A549 (cell line): ENCODE measurements around the gene UNC13A. TPM values are rescaled to one million over a fixed set of nuclear protein-coding genes. Genes with fewer than 3 reads are reported as not detected.

Experiments used
- ATAC-seq, 2 experiments: fragments of 200-7000 bp in 1 of 2; fragments of >200 bp in 1 of 2; cut with Nextera tagmentation in 1 of 2; cut with Tn5 transposase in 1 of 2; 3 replicates each; pipeline versions ENCODE4 v1.8.0 to v1.9.1; 2018 to 2020; ENCODE audit warnings: mild to moderate bottlenecking in 1 of 2, moderate library complexity in 1 of 2
- CTCF ChIA-PET: fragments of 300-600 bp; sonication (Branson Sonifier 250); formaldehyde crosslinking; extraction: SDS; loops from one replicate; lab custom pipeline; 2021; ENCODE audit warnings: antibody characterized with exemption, inconsistent platforms; lab: Yijun Ruan, JAX
- POLR2A ChIA-PET: fragments of 350-600 bp; formaldehyde crosslinking; extraction: SDS; loops from one replicate; lab custom pipeline; 2021; ENCODE audit warnings: antibody characterized with exemption, inconsistent platforms; lab: Yijun Ruan, JAX
- DNase-seq, 2 experiments: peaks; one replicate each; pipeline versions ENCODE4 v3.0.0 to v3.0.0-alpha.2; 2011 to 2016; ENCODE audit warnings: low read depth in 1 of 2, low spot score in 1 of 2
- FAIRE-seq: peaks from 2 replicates; lab custom pipeline; 2011; peaks lifted over from hg19 to GRCh38; lab: Jason Lieb, UNC
- H3K27ac ChIP-seq, 2 experiments: fragments of >200 bp; sonication (Bioruptor Twin); formaldehyde crosslinking; 3 replicates each; pipeline ENCODE4 v1.5.1; 2016 to 2017
- H3K4me1 ChIP-seq: fragments of >200 bp; sonication (Bioruptor Twin); formaldehyde crosslinking; 3 replicates; pipeline ENCODE4 v1.6.1; 2016
- H3K4me2 ChIP-seq: fragments of >200 bp; sonication (Bioruptor Twin); formaldehyde crosslinking; 3 replicates; pipeline ENCODE4 v1.6.1; 2016
- H3K4me3 ChIP-seq: fragments of >200 bp; sonication (Bioruptor Twin); formaldehyde crosslinking; 3 replicates; pipeline ENCODE4 v1.5.1; 2016
- H3K9me3 ChIP-seq: fragments of >200 bp; sonication (Bioruptor Twin); formaldehyde crosslinking; 3 replicates; pipeline ENCODE4 v1.6.1; 2016
- CEBPB ChIP-seq, 2 experiments: fragments of >200 bp in 1 of 2; sonication (Bioruptor Twin) in 1 of 2; formaldehyde crosslinking in 1 of 2; IDR thresholded peaks; 2 replicates each; pipeline ENCODE4 v1.6.1; 2012 to 2016
- CHD2 ChIP-seq: fragments of 150-350 bp; IDR thresholded peaks from 2 replicates; pipeline ENCODE4 v1.6.1; 2014; ENCODE audit warnings: low read length; ENCODE audit not compliant: partially characterized antibody
- CHD4 ChIP-seq: fragments of 200-600 bp; sonication (generic); IDR thresholded peaks from 2 replicates; pipeline ENCODE4 v1.6.1; 2016; ENCODE audit warnings: antibody characterized with exemption, mild to moderate bottlenecking, borderline replicate concordance
- E2F6 ChIP-seq: IDR thresholded peaks from 2 replicates; pipeline ENCODE4 v1.6.1; 2012; ENCODE audit warnings: low read depth, borderline replicate concordance
- FOSL2 ChIP-seq, 2 experiments: fragments of 450-650 bp in 1 of 2; fragments of >200 bp in 1 of 2; sonication (Bioruptor Twin) in 1 of 2; formaldehyde crosslinking; IDR thresholded peaks; 2 replicates each; pipeline versions ENCODE4 v1.5.0 to v1.6.1; 2016 to 2020; ENCODE audit warnings: mild to moderate bottlenecking in 1 of 2, moderate library complexity in 1 of 2
- HMGXB4 ChIP-seq: fragments of 250-450 bp; sonication (Bioruptor Pico); IDR thresholded peaks from 2 replicates; pipeline ENCODE4 v1.5.0; 2021; ENCODE audit warnings: mild to moderate bottlenecking, moderate library complexity, borderline replicate concordance
- HOXB5 ChIP-seq: fragments of 250-450 bp; sonication (Bioruptor Pico); IDR thresholded peaks from 2 replicates; pipeline ENCODE4 v1.5.0; 2020; ENCODE audit warnings: mild to moderate bottlenecking, moderate library complexity
- JUNB ChIP-seq: fragments of >200 bp; sonication (Bioruptor Twin); formaldehyde crosslinking; IDR thresholded peaks from 2 replicates; pipeline ENCODE4 v1.6.1; 2016
- KDM1A ChIP-seq: fragments of 200-600 bp; sonication (generic); IDR thresholded peaks from 2 replicates; pipeline ENCODE4 v1.6.1; 2016; ENCODE audit warnings: low read depth, mild to moderate bottlenecking
- KDM5A ChIP-seq: fragments of 200-600 bp; sonication (generic); IDR thresholded peaks from 2 replicates; pipeline ENCODE4 v1.6.1; 2016; ENCODE audit warnings: antibody characterized with exemption, mild to moderate bottlenecking
- MAX ChIP-seq: IDR thresholded peaks from 2 replicates; pipeline ENCODE4 v1.6.1; 2012
- MYC ChIP-seq: IDR thresholded peaks from 2 replicates; pipeline ENCODE4 v1.6.1; 2012; ENCODE audit warnings: mild to moderate bottlenecking, inconsistent platforms, low read length, improper control_type of control experiment, borderline replicate concordance
- NR3C1 ChIP-seq: fragments of >200 bp; sonication (Bioruptor Twin); formaldehyde crosslinking; IDR thresholded peaks from 3 replicates; pipeline ENCODE4 v1.6.1; 2017
- PBX3 ChIP-seq: IDR thresholded peaks from 2 replicates; pipeline ENCODE4 v1.6.1; 2012
- POLR2A ChIP-seq: IDR thresholded peaks from 2 replicates; pipeline ENCODE4 v1.6.1; 2012; ENCODE audit warnings: mild to moderate bottlenecking, low read length
- POLR2AphosphoS2 ChIP-seq: conservative IDR thresholded peaks from 2 replicates; pipeline ENCODE4 v1.6.1; 2012; ENCODE audit warnings: low read length, improper control_type of control experiment, inconsistent platforms
- TFCP2L1 ChIP-seq: fragments of 250-450 bp; sonication (Bioruptor Pico); IDR thresholded peaks from 2 replicates; pipeline ENCODE4 v1.5.0; 2021; ENCODE audit warnings: mild to moderate bottlenecking
- TP53 ChIP-seq: fragments of 250-450 bp; sonication (Bioruptor Pico); IDR thresholded peaks from 2 replicates; pipeline ENCODE4 v1.5.0; 2021; ENCODE audit warnings: mild to moderate bottlenecking, moderate library complexity
- ZFP36 ChIP-seq: fragments of 450-650 bp; IDR thresholded peaks from 2 replicates; pipeline ENCODE4 v1.6.1; 2014; ENCODE audit warnings: borderline replicate concordance; ENCODE audit not compliant: partially characterized antibody
- WGBS: methylation state at CpG from one replicate; pipeline ENCODE4 v1.1.6; 2017; ENCODE audit errors: missing lambda C conversion rate; 5-methylcytosine and 5-hydroxymethylcytosine counted together
- polyA plus RNA-seq, 4 experiments: library from polyadenylated mRNA; depleted of rRNA in 3 of 4; stranded (reverse); fragments of >200 nt; fragmentation: RNase III in 1 of 4; extraction: RNeasy Plus Mini Kit Qiagen cat#74134 plus additional on column Dnase treatment in 1 of 4; gene quantifications; 2 replicates in 3 of 4; 3 replicates in 1 of 4; pipeline ENCODE4 v1.2.3, GENCODE V29; 2011 to 2017

The UNC13A gene
- polyA plus RNA-seq, 2 of the 4 experiments (the other 2 are of a cell fraction) = 3.1 to 4.2 TPM

GRCh38 chr19:17555480-17555928 is 132.7 kb downstream of the UNC13A start, which contains the start of gene COLGALT1:
COLGALT1 (plus strand) TSS chr19:17555649; CDS start chr19:17555714, 65 bp downstream.
- Histone ChIP-seq H3K4me3 (peak within 1 kb of the TSS; percentile 100), H3K9me3 (no peaks in the 10 kb centered on the region), H3K4me1 (peaks cover 15% of the 10 kb centered on the region), H3K27ac (peak within 1 kb of the TSS; percentile 97 to 99), H3K4me2 (peak within 1 kb of the TSS; percentile 90)
- WGBS = 0% methylated on average over 2 of the region's 64 CpGs
- peak; percentile 94 to 95 for ATAC-seq
- TF ChIP-seq E2F6 (peak; percentile 54; the same call in 1 of the 2 replicates), POLR2A (peak; percentile 46), HOXB5 (CRISPR knock-in tag) (no peak), MYC (0 out of 2 replicates have a peak, but pooled peaks have one; percentile 41), TP53 (CRISPR knock-in tag) (0 out of 2 replicates have a peak, but pooled peaks have one; percentile 16), JUNB (no peak)
- no peak for FAIRE-seq
- ChIA-PET POLR2A (no interaction called here), CTCF (interaction anchor here (0.9 kb wide), 1 partner anchor 44 kb away, joined by 3 read pairs; the partner anchor contains the start of gene PGLS)
- peak; percentile 75 to 94 for DNase-seq

GRCh38 chr19:17554968-17555479 is 133.1 kb downstream of the UNC13A start:
- FAIRE-seq = no peak
- Histone ChIP-seq H3K9me3 (no peaks in the 10 kb centered on the region), H3K4me2 (peak overlapping the region; percentile 90), H3K4me3 (peak overlapping the region; percentile 100), H3K4me1 (peaks cover 11% of the 10 kb centered on the region), H3K27ac (peak overlapping the region; percentile 97 to 99)
- WGBS = 8% methylated on average over 14 of the region's 19 CpGs
- TF ChIP-seq MAX (peak; percentile 52), FOSL2 (IDR thresholded peaks at IDR 0.05) (no peak), FOSL2 (CRISPR knock-in tag; IDR thresholded peaks at IDR 0.05) (no peak), CHD2 (no peak), CHD4 (peak; percentile 92; the same call in 1 of the 2 replicates), KDM1A (peak; percentile 85)
- ATAC-seq = no peak
- CTCF ChIA-PET = interaction anchor here (0.6 to 0.9 kb wide), 3 partner anchors 44 to 211 kb away, joined by 3 read pairs; partner anchors contain the start of gene PGLS
- DNase-seq = no peak
- POLR2A ChIA-PET = no interaction called here

GRCh38 chr19:17553256-17553655 is 134.9 kb downstream of the UNC13A start:
- no peak for DNase-seq

More at GRCh38 chr19:17553256-17553655, 134.9 kb downstream of the UNC13A start:
- Histone ChIP-seq H3K4me3 (no peak overlapping the region), H3K27ac (no peak overlapping the region), H3K9me3 (no peaks in the 10 kb centered on the region), H3K4me2 (no peak overlapping the region), H3K4me1 (peaks cover 4% of the 10 kb centered on the region; the same call in 2 of the 3 replicates)
- ChIA-PET POLR2A (no interaction called here), CTCF (interaction anchor here (0.6 kb wide), 1 partner anchor 124 kb away, joined by 3 read pairs; no protein-coding TSS in a partner anchor)
- 53% methylated on average over 7 of the region's 7 CpGs for WGBS
- TF ChIP-seq CEBPB (IDR thresholded peaks at IDR 0.05) = no peak
- no peak for TF ChIP-seq POLR2AphosphoS2
- TF ChIP-seq HOXB5 (CRISPR knock-in tag) = no peak
- no peak for TF ChIP-seq HMGXB4
- no peak for TF ChIP-seq CHD2
- no peak for TF ChIP-seq NR3C1
- TF ChIP-seq PBX3 = no peak
- no peak for TF ChIP-seq KDM5A
- TF ChIP-seq TFCP2L1 (CRISPR knock-in tag) = no peak
- TF ChIP-seq TP53 (CRISPR knock-in tag) = no peak
- no peak for TF ChIP-seq ZFP36
- FAIRE-seq = no peak
- no peak for ATAC-seq
